WTC11 (cell line): ENCODE results near the gene WDPCP. TPM values are rescaled to one million over a fixed set of nuclear protein-coding genes. Genes with fewer than 3 reads are reported as not detected.
A peak's percentile ranks its signal among the peaks of the same experiment; 100 is the strongest.
"Not testable (repeated sequence)": the region's sequence is repeated elsewhere in the genome, so short reads cannot be mapped to it uniquely, and the experiment has no call there.

Experiments
- ATAC-seq: fragments of 200-7000 bp; cut with Tn5 transposase; 2 replicates; pipeline ENCODE4 v1.10.0; 2021; ENCODE audit warnings: mild to moderate bottlenecking, moderate library complexity
- CTCF ChIA-PET: fragments of 300-600 bp; sonication (Branson Sonifier 250); formaldehyde crosslinking; loops from one replicate; lab custom pipeline; 2021; ENCODE audit warnings: antibody characterized with exemption; lab: Charles Lee
- POLR2A ChIA-PET: fragments of 350-600 bp; sonication (Branson Sonifier 250); formaldehyde crosslinking; loops from one replicate; lab custom pipeline; 2021; ENCODE audit warnings: antibody characterized with exemption; lab: Charles Lee
- DNase-seq: peaks from one replicate; pipeline ENCODE4 v3.0.0; 2021; ENCODE audit warnings: low spot score
- H3K27ac Mint-ChIP-seq: 2 replicates; pipeline ENCODE4 v1.8.0; 2021; ENCODE audit warnings: mixed read lengths
- H3K27me3 Mint-ChIP-seq: 2 replicates; pipeline ENCODE4 v1.8.0; 2021; ENCODE audit warnings: low read depth, mild to moderate bottlenecking, moderate library complexity, mixed read lengths
- H3K36me3 Mint-ChIP-seq: 2 replicates; pipeline ENCODE4 v1.8.0; 2021; ENCODE audit warnings: mixed read lengths
- H3K4me1 Mint-ChIP-seq: 2 replicates; pipeline ENCODE4 v1.8.0; 2022; ENCODE audit warnings: mixed read lengths
- H3K4me3 Mint-ChIP-seq: 2 replicates; pipeline ENCODE4 v1.8.0; 2021; ENCODE audit warnings: mild to moderate bottlenecking, moderate library complexity, mixed read lengths
- H3K9me3 Mint-ChIP-seq: 2 replicates; pipeline ENCODE4 v1.8.0; 2021; ENCODE audit warnings: mixed read lengths
- CTCF ChIP-seq: fragments of 200-600 bp; IDR thresholded peaks from 2 replicates; pipeline ENCODE4 v1.8.0; 2022; ENCODE audit warnings: antibody characterized with exemption
- ESRRA ChIP-seq: sonication (generic); formaldehyde crosslinking; IDR thresholded peaks from 2 replicates; pipeline ENCODE4 v1.8.1; 2022; ENCODE audit warnings: mild to moderate bottlenecking, missing genetic modification reagents, borderline replicate concordance
- FOXP1 ChIP-seq: sonication (generic); formaldehyde crosslinking; IDR thresholded peaks from 2 replicates; pipeline ENCODE4 v1.8.0; 2022; ENCODE audit warnings: missing genetic modification reagents, mild to moderate bottlenecking, moderate library complexity, borderline replicate concordance
- GTF2I ChIP-seq: fragments of 250-450 bp; sonication (Bioruptor Pico); conservative IDR thresholded peaks from 2 replicates; pipeline ENCODE4 v1.4.0; 2021; ENCODE audit warnings: mild to moderate bottlenecking
- MAX ChIP-seq: sonication (generic); formaldehyde crosslinking; IDR thresholded peaks from 2 replicates; pipeline ENCODE4 v1.8.0; 2022; ENCODE audit warnings: mild to moderate bottlenecking, missing genetic modification reagents
- MLX ChIP-seq: sonication (generic); formaldehyde crosslinking; IDR thresholded peaks from 2 replicates; pipeline ENCODE4 v1.8.1; 2023; ENCODE audit warnings: mild to moderate bottlenecking, missing genetic modification reagents, moderate library complexity
- NFE2L1 ChIP-seq: sonication (generic); formaldehyde crosslinking; IDR thresholded peaks from 2 replicates; pipeline ENCODE4 v1.8.1; 2023; ENCODE audit warnings: missing genetic modification reagents
- NR3C1 ChIP-seq: sonication (generic); formaldehyde crosslinking; conservative IDR thresholded peaks from 2 replicates; pipeline ENCODE4 v1.8.1; 2023; ENCODE audit warnings: low read depth, mild to moderate bottlenecking, missing genetic modification reagents
- OVOL2 ChIP-seq: fragments of 250-450 bp; sonication (Bioruptor Pico); IDR thresholded peaks from 2 replicates; pipeline ENCODE4 v1.9.0; 2021; ENCODE audit warnings: mild to moderate bottlenecking, borderline replicate concordance
- PREB ChIP-seq: sonication (generic); formaldehyde crosslinking; IDR thresholded peaks from 2 replicates; pipeline ENCODE4 v1.8.1; 2022; ENCODE audit warnings: mild to moderate bottlenecking, missing genetic modification reagents, moderate library complexity, borderline replicate concordance
- PRRX2 ChIP-seq: fragments of 250-450 bp; sonication (Bioruptor Pico); IDR thresholded peaks from 2 replicates; pipeline ENCODE4 v1.8.0; 2021; ENCODE audit warnings: mild to moderate bottlenecking
- SOX15 ChIP-seq: fragments of 250-450 bp; sonication (Bioruptor Pico); IDR thresholded peaks from 2 replicates; pipeline ENCODE4 v1.9.0; 2021; ENCODE audit warnings: mild to moderate bottlenecking
- SP1 ChIP-seq: sonication (generic); formaldehyde crosslinking; conservative IDR thresholded peaks from 2 replicates; pipeline ENCODE4 v1.8.1; 2022; ENCODE audit warnings: missing genetic modification reagents
- TCF7 ChIP-seq: sonication (generic); formaldehyde crosslinking; IDR thresholded peaks from 2 replicates; pipeline ENCODE4 v1.8.0; 2022; ENCODE audit warnings: mild to moderate bottlenecking, low read depth, missing genetic modification reagents, moderate library complexity
- USF2 ChIP-seq: sonication (generic); formaldehyde crosslinking; IDR thresholded peaks from 2 replicates; pipeline ENCODE4 v1.8.1; 2023; ENCODE audit warnings: mild to moderate bottlenecking, missing genetic modification reagents, moderate library complexity
- ZBTB43 ChIP-seq: sonication (generic); formaldehyde crosslinking; IDR thresholded peaks from 2 replicates; pipeline ENCODE4 v1.8.1; 2023; ENCODE audit warnings: mild to moderate bottlenecking, missing genetic modification reagents
- ZNF232 ChIP-seq: sonication (generic); formaldehyde crosslinking; IDR thresholded peaks from 2 replicates; pipeline ENCODE4 v1.8.0; 2022; ENCODE audit warnings: mild to moderate bottlenecking, missing genetic modification reagents
- ZNF671 ChIP-seq: fragments of 250-450 bp; sonication (Bioruptor Pico); IDR thresholded peaks from 2 replicates; pipeline ENCODE4 v1.8.0; 2021; ENCODE audit warnings: mild to moderate bottlenecking
- total RNA-seq: library from RNA; stranded (reverse); gene quantifications from 3 replicates; pipeline ENCODE4 v1.2.3, GENCODE V29; 2021
- TF ChIP-seq, protein P1 (sequence below): fragments of 250-450 bp; sonication (Bioruptor Pico); conservative IDR thresholded peaks from 2 replicates; pipeline ENCODE4 v1.9.0; 2021; ENCODE audit warnings: mild to moderate bottlenecking
- TF ChIP-seq, protein P2 (sequence below): sonication (generic); formaldehyde crosslinking; IDR thresholded peaks from 2 replicates; pipeline ENCODE4 v1.8.1; 2022; ENCODE audit warnings: low read depth, mild to moderate bottlenecking, moderate library complexity, missing genetic modification reagents, borderline replicate concordance
- TF ChIP-seq, protein P3 (sequence below): fragments of 250-450 bp; sonication (Bioruptor Pico); IDR thresholded peaks from 2 replicates; pipeline ENCODE4 v1.9.0; 2021; ENCODE audit warnings: mild to moderate bottlenecking
- TF ChIP-seq, protein P4 (sequence below): sonication (generic); formaldehyde crosslinking; IDR thresholded peaks from 2 replicates; pipeline ENCODE4 v1.8.1; 2022; ENCODE audit warnings: low read depth, missing genetic modification reagents, borderline replicate concordance

Gene WDPCP
- total RNA-seq, 1 experiment from 2014 or later = 10.9 TPM

- no peak for TF ChIP-seq CTCF
- no peak for TF ChIP-seq SOX15
- TF ChIP-seq, all 79 proteins: peak for 0
Observed at GRCh38 chr2:63334910-63335309, 253.4 kb downstream of the WDPCP start (continued).

GRCh38 chr2:63326473-63326872 lies 261.8 kb downstream of the WDPCP start:
- H3K4me1 Mint-ChIP-seq = peaks cover 48% of the 10 kb centered on the region
- H3K36me3 Mint-ChIP-seq = peaks cover 36% of the 10 kb centered on the region
- ChIA-PET POLR2A (no interaction called here), CTCF (no interaction called here)
- H3K4me3 Mint-ChIP-seq = no peak overlapping the region
- TF ChIP-seq NR3C1 (CRISPR knock-in tag) (no peak), ZNF671 (CRISPR knock-in tag) (no peak), ZNF232 (no peak), ZBTB43 (CRISPR knock-in tag) (no peak), FOXP1 (CRISPR knock-in tag) (no peak), GTF2I (no peak), SP1 (no peak), ESRRA (CRISPR knock-in tag) (no peak), OVOL2 (no peak), TCF7 (no peak), PRRX2 (CRISPR knock-in tag) (no peak), USF2 (no peak), NFE2L1 (CRISPR knock-in tag) (no peak), PREB (CRISPR knock-in tag) (no peak), MLX (no peak), MAX (CRISPR knock-in tag) (no peak)
- TF ChIP-seq, protein P1, sequence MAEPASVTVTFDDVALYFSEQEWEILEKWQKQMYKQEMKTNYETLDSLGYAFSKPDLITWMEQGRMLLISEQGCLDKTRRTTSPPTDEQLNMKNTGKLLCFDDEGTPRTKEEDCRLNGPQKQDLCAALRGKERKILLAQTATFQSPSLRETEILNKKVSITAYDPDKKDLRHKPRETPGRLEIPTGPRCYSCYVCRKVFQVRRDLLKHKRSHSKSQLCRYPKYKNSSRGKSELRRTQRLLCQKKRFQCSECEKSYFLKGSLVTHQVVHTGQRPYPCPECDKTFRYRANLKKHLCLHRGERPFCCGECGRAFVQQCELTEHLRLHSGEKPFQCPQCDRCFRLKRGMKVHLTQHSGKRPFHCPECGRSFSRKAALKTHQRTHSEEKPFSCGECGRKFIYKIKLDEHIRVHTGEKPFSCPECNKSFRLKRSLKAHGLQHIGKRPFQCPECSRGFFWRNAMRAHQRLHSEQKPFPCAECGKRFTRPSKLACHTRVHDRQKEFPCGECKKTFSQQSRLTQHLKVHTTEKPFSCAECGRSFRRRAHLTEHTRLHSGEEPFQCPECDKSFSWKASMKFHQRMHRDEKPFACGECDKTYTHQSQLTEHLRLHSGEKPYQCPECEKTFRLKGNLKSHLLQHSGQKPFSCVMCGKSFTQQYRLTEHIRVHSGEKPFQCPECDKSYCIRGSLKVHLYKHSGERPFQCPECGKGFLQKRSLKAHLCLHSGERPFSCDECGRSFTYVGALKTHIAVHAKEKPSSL (CRISPR knock-in tag) = no peak
- TF ChIP-seq, protein P2, sequence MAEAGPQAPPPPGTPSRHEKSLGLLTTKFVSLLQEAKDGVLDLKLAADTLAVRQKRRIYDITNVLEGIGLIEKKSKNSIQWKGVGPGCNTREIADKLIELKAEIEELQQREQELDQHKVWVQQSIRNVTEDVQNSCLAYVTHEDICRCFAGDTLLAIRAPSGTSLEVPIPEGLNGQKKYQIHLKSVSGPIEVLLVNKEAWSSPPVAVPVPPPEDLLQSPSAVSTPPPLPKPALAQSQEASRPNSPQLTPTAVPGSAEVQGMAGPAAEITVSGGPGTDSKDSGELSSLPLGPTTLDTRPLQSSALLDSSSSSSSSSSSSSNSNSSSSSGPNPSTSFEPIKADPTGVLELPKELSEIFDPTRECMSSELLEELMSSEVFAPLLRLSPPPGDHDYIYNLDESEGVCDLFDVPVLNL = no peak
- TF ChIP-seq, protein P3, sequence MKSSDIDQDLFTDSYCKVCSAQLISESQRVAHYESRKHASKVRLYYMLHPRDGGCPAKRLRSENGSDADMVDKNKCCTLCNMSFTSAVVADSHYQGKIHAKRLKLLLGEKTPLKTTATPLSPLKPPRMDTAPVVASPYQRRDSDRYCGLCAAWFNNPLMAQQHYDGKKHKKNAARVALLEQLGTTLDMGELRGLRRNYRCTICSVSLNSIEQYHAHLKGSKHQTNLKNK = no peak
- TF ChIP-seq, protein P4, sequence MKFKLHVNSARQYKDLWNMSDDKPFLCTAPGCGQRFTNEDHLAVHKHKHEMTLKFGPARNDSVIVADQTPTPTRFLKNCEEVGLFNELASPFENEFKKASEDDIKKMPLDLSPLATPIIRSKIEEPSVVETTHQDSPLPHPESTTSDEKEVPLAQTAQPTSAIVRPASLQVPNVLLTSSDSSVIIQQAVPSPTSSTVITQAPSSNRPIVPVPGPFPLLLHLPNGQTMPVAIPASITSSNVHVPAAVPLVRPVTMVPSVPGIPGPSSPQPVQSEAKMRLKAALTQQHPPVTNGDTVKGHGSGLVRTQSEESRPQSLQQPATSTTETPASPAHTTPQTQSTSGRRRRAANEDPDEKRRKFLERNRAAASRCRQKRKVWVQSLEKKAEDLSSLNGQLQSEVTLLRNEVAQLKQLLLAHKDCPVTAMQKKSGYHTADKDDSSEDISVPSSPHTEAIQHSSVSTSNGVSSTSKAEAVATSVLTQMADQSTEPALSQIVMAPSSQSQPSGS (CRISPR knock-in tag) = no peak
- peaks cover 25% of the 10 kb centered on the region for H3K9me3 Mint-ChIP-seq
- H3K27ac Mint-ChIP-seq = no peak overlapping the region
- no peak for ATAC-seq
- peaks cover 76% of the 10 kb centered on the region for H3K27me3 Mint-ChIP-seq
- DNase-seq = no peak

- Mint-ChIP-seq H3K9me3 (peaks cover 16% of the 10 kb centered on the region), H3K27me3 (peaks cover 71% of the 10 kb centered on the region), H3K4me3 (peak overlapping the region; percentile 36), H3K27ac (peak overlapping the region; percentile 27; the same call in 1 of the 2 replicates), H3K36me3 (peaks cover 31% of the 10 kb centered on the region), H3K4me1 (peaks cover 48% of the 10 kb centered on the region)
- DNase-seq = peak; percentile 60
- ATAC-seq, POLR2A ChIA-PET: not testable (repeated sequence)
- CTCF ChIA-PET = interaction anchor here (1.2 kb wide), 1 partner anchor 11 kb away, joined by 3 read pairs; no protein-coding TSS in a partner anchor
Observed at GRCh38 chr2:63323662-63324061, 264.6 kb downstream of the WDPCP start.
